Endodermal cell (in vitro differentiated cells): ENCODE data around the gene CCDC57. TPM values are rescaled to one million over a fixed set of nuclear protein-coding genes. Genes with fewer than 3 reads are reported as not detected.

Source experiments
- DNase-seq: peaks from one replicate; pipeline ENCODE4 v3.0.0-alpha.2; 2017
- H3K27ac ChIP-seq: 2 replicates; pipeline ENCODE4 v1.5.1; 2013; ENCODE audit warnings: mild to moderate bottlenecking, low read depth, low read length, moderate library complexity
- H3K27me3 ChIP-seq: 2 replicates; pipeline ENCODE4 v1.6.1; 2013; ENCODE audit warnings: mild to moderate bottlenecking, low read length, moderate library complexity; ENCODE audit not compliant: insufficient read depth, control insufficient read depth, poor library complexity, severe bottlenecking
- H3K36me3 ChIP-seq: 2 replicates; pipeline ENCODE4 v1.7.0; 2013; ENCODE audit warnings: mild to moderate bottlenecking, low read length, moderate library complexity; ENCODE audit not compliant: control insufficient read depth, insufficient read depth
- H3K4me1 ChIP-seq: one replicate; pipeline ENCODE4 v1.7.0; 2013; ENCODE audit warnings: low read length; ENCODE audit not compliant: control insufficient read depth, insufficient read depth
- H3K4me3 ChIP-seq: 2 replicates; pipeline ENCODE4 v1.5.1; 2013; ENCODE audit warnings: mild to moderate bottlenecking, low read length, moderate library complexity
- H3K9ac ChIP-seq: 2 replicates; pipeline ENCODE4 v1.6.1; 2013; ENCODE audit warnings: mild to moderate bottlenecking, low read length, moderate library complexity; ENCODE audit not compliant: poor library complexity, severe bottlenecking; ENCODE audit errors: extremely low read depth
- H3K9me3 ChIP-seq: 2 replicates; pipeline ENCODE4 v1.6.1; 2013; ENCODE audit warnings: mild to moderate bottlenecking, low read length, moderate library complexity; ENCODE audit not compliant: control insufficient read depth
- H3K27ac Mint-ChIP-seq: 2 replicates; pipeline ENCODE4 v1.8.0; 2020; ENCODE audit warnings: mixed read lengths
- H3K27me3 Mint-ChIP-seq: 2 replicates; pipeline ENCODE4 v1.8.0; 2021; ENCODE audit warnings: mild to moderate bottlenecking, mixed read lengths; ENCODE audit not compliant: insufficient read depth
- H3K36me3 Mint-ChIP-seq: 2 replicates; pipeline ENCODE4 v1.8.0; 2020; ENCODE audit warnings: low read depth, mixed read lengths
- H3K4me1 Mint-ChIP-seq: 2 replicates; pipeline ENCODE4 v1.8.0; 2020; ENCODE audit warnings: mixed read lengths
- H3K4me3 Mint-ChIP-seq: 2 replicates; pipeline ENCODE4 v1.8.0; 2020; ENCODE audit warnings: mild to moderate bottlenecking, moderate library complexity, mixed read lengths
- H3K9me3 Mint-ChIP-seq: 2 replicates; pipeline ENCODE4 v1.8.0; 2020; ENCODE audit warnings: mild to moderate bottlenecking, mixed read lengths
- WGBS, 2 experiments: methylation state at CpG; one replicate each; pipeline versions ENCODE4 v1.1.5 to v1.1.7; 2013; ENCODE audit warnings: missing lambda C conversion rate in 2 of 2, mixed read lengths in 1 of 2; ENCODE audit not compliant: insufficient coverage in 1 of 2, insufficient read length in 1 of 2; 5-methylcytosine and 5-hydroxymethylcytosine counted together
- total RNA-seq, 2 donors: library from RNA; stranded (reverse); fragmentation: NEBNext Ultra II Directional in 1 of 2; extraction: Animal tissue kit (Norgen Biotek cat#: 25700) in 1 of 2; gene quantifications; 2 replicates in 1 of 2; 3 replicates in 1 of 2; pipeline ENCODE4 v1.2.1, GENCODE V29; 2021
- TF ChIP-seq, protein P1 (sequence below): fragments of 200-600 bp; sonication (generic); conservative IDR thresholded peaks from 2 replicates; pipeline ENCODE4 v1.5.0; 2021; ENCODE audit warnings: antibody characterized with exemption, mild to moderate bottlenecking

Gene CCDC57
- total RNA-seq, 2 donors from 2014 or later = 61.8 to 82.8 TPM

- Histone ChIP-seq H3K9ac (no peak overlapping the region), H3K4me3 (no peak overlapping the region), H3K27me3 (no peaks in the 10 kb centered on the region), H3K27ac (no peak overlapping the region), H3K4me1 (no peaks in the 10 kb centered on the region), H3K9me3 (no peaks in the 10 kb centered on the region), H3K36me3 (peaks cover 30% of the 10 kb centered on the region)
- 80 to 87% methylated on average over 9 to 10 of the region's 10 CpGs for WGBS, 2 experiments
- no peak for DNase-seq
- Mint-ChIP-seq H3K36me3 (peaks cover 42% of the 10 kb centered on the region), H3K27ac (no peak overlapping the region), H3K27me3 (no peaks in the 10 kb centered on the region), H3K9me3 (no peaks in the 10 kb centered on the region), H3K4me1 (no peaks in the 10 kb centered on the region), H3K4me3 (no peak overlapping the region)
- TF ChIP-seq, protein P1, sequence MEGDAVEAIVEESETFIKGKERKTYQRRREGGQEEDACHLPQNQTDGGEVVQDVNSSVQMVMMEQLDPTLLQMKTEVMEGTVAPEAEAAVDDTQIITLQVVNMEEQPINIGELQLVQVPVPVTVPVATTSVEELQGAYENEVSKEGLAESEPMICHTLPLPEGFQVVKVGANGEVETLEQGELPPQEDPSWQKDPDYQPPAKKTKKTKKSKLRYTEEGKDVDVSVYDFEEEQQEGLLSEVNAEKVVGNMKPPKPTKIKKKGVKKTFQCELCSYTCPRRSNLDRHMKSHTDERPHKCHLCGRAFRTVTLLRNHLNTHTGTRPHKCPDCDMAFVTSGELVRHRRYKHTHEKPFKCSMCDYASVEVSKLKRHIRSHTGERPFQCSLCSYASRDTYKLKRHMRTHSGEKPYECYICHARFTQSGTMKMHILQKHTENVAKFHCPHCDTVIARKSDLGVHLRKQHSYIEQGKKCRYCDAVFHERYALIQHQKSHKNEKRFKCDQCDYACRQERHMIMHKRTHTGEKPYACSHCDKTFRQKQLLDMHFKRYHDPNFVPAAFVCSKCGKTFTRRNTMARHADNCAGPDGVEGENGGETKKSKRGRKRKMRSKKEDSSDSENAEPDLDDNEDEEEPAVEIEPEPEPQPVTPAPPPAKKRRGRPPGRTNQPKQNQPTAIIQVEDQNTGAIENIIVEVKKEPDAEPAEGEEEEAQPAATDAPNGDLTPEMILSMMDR = no peak
Measured at GRCh38 chr17:82158825-82159224, 53.8 kb downstream of the CCDC57 start.

DNA sequence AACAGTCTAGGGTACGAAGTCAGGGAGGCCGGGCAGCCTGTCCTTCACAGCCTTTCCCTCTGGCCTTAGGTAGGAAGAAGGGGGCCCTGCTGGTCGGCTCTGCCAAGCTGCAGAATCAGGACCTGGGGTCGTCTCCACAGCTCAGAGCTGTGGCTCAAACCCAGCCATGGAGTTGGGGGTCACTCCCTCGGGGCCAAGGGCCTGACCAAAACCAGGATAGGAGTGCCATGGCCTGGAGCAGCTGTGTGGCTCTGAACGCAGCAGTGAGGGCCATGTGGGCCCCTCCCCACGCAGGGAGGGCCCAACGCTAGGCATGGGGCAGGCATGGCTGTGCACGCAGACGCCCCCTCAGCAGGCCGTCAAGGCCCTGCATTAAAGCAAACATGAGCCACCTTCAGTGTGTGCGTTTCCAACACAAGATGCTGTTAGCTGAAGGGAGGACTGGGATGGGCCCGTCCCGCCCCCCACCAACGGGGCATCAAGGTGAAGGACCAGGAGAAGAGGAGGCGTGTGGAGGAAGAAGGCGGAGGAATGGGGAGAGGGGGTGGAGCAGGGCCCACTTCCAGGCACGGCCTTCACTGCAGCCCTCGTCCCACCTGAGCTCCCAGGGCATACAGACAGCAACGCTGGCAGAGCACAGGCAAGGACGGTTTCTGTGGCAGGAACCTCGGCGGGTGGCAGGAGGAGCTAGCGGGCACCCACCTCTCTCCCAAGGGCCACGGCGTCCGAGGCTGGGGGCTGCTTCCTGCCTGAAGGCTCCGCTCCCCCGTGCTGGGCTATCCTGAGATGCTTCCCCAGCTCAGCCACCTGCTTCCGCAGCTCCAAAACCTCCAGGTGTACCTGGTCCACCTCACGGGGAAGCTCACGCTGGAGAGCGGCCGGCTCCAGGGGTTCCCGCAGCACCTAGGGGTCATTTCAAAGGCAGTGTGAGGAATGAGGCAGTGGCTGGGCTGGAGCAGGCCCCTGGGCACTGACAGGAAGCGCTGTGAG, 55.3 kb downstream of the CCDC57 start:
- Mint-ChIP-seq H3K4me3 (no peak overlapping the region), H3K27me3 (no peaks in the 10 kb centered on the region), H3K36me3 (peaks cover 39% of the 10 kb centered on the region), H3K27ac (no peak overlapping the region), H3K9me3 (no peaks in the 10 kb centered on the region), H3K4me1 (peaks cover 2% of the 10 kb centered on the region)
- H3K27me3 ChIP-seq = no peaks in the 10 kb centered on the region
- H3K9ac ChIP-seq = no peak overlapping the region
- H3K9me3 ChIP-seq = no peaks in the 10 kb centered on the region
- DNase-seq = peak; percentile 55
- H3K27ac ChIP-seq = no peak overlapping the region
- WGBS, 2 experiments = 87 to 90% methylated on average over 28 to 36 of the region's 36 CpGs
- H3K4me1 ChIP-seq = no peaks in the 10 kb centered on the region
- H3K4me3 ChIP-seq = no peak overlapping the region
- TF ChIP-seq, protein P1 = no peak
- peaks cover 24% of the 10 kb centered on the region for H3K36me3 ChIP-seq

GRCh38 chr17:82156284-82156925, 56.2 kb downstream of the CCDC57 start:
- H3K4me3 Mint-ChIP-seq = no peak overlapping the region
- TF ChIP-seq, protein P1 = no peak
- H3K4me1 Mint-ChIP-seq = peaks cover 2% of the 10 kb centered on the region
- Histone ChIP-seq H3K4me1 (no peaks in the 10 kb centered on the region), H3K4me3 (no peak overlapping the region), H3K27ac (no peak overlapping the region), H3K9ac (no peak overlapping the region), H3K9me3 (no peaks in the 10 kb centered on the region), H3K36me3 (peaks cover 20% of the 10 kb centered on the region), H3K27me3 (no peaks in the 10 kb centered on the region)
- no peak overlapping the region for H3K27ac Mint-ChIP-seq
- peak; percentile 36 for DNase-seq
- H3K36me3 Mint-ChIP-seq = peaks cover 40% of the 10 kb centered on the region
- no peaks in the 10 kb centered on the region for H3K27me3 Mint-ChIP-seq
- peaks cover 4% of the 10 kb centered on the region for H3K9me3 Mint-ChIP-seq
- 95% methylated on average over 9 to 14 of the region's 14 CpGs for WGBS, 2 experiments
